ENCODE data around the gene MINPP1. TPM values are rescaled to one million over a fixed set of nuclear protein-coding genes. Genes with fewer than 3 reads are reported as not detected.

The MINPP1 gene
- total RNA-seq, 2 experiments from 2014 or later, result 8.3 TPM

- intact Hi-C loops (cut with DNase I, micrococcal nuclease), result no loop called here
- Mint-ChIP-seq H3K36me3 (ENCODE audit: low read depth) (no peaks in the 10 kb centered on the region), H3K4me1 (peaks cover 8% of the 10 kb centered on the region), H3K9me3 (ENCODE audit: low read depth) (no peaks in the 10 kb centered on the region), H3K27ac (no peak overlapping the region), H3K4me3 (no peak overlapping the region), H3K27me3 (peaks cover 2% of the 10 kb centered on the region)
- ChIA-PET POLR2A (no interaction called here), CTCF (interaction anchor here (2.0 kb wide), 1 partner anchor 65 kb away, joined by 4 read pairs; no protein-coding TSS in a partner anchor)
- DNase-seq, result no peak
- no peak for ATAC-seq
These were observed 94.0 kb downstream of the MINPP1 start for GRCh38 chr10:87598700-87599099.

- Mint-ChIP-seq H3K4me3 (no peak overlapping the region), H3K9me3 (ENCODE audit: low read depth) (no peaks in the 10 kb centered on the region), H3K4me1 (peaks cover 8% of the 10 kb centered on the region), H3K36me3 (ENCODE audit: low read depth) (no peaks in the 10 kb centered on the region), H3K27me3 (peaks cover 2% of the 10 kb centered on the region), H3K27ac (no peak overlapping the region)
- ATAC-seq, result no peak
- intact Hi-C loops (cut with DNase I, micrococcal nuclease), result no loop called here
- ChIA-PET POLR2A (no interaction called here), CTCF (no interaction called here)
- no peak for DNase-seq
These were observed 95.9 kb downstream of the MINPP1 start for GRCh38 chr10:87600581-87600980.

Small RNA genes within 50 kb of the gene (microRNA-seq; reads per million reads assigned to microRNA genes)
- not detected for gene MIR4678 (ENCODE audit: borderline replicate concordance)

Other genes with a start within 250 kb of the MINPP1 start
- 1 to 10 TPM; 1.3 to 1.5 TPM for gene NUTM2D, start 147.1 kb upstream of the MINPP1 start, total RNA-seq
- under 1 TPM; 0.05 to 0.30 TPM for gene PAPSS2, start 155.0 kb downstream of the MINPP1 start, total RNA-seq